Measurements from ENCODE around the gene CFAP99.
A peak's percentile ranks its signal among the peaks of the same experiment; 100 is the strongest.
"Not testable (repeated sequence)": the region's sequence is repeated elsewhere in the genome, so short reads cannot be mapped to it uniquely, and the experiment has no call there.

CFAP99 gene

DNA sequence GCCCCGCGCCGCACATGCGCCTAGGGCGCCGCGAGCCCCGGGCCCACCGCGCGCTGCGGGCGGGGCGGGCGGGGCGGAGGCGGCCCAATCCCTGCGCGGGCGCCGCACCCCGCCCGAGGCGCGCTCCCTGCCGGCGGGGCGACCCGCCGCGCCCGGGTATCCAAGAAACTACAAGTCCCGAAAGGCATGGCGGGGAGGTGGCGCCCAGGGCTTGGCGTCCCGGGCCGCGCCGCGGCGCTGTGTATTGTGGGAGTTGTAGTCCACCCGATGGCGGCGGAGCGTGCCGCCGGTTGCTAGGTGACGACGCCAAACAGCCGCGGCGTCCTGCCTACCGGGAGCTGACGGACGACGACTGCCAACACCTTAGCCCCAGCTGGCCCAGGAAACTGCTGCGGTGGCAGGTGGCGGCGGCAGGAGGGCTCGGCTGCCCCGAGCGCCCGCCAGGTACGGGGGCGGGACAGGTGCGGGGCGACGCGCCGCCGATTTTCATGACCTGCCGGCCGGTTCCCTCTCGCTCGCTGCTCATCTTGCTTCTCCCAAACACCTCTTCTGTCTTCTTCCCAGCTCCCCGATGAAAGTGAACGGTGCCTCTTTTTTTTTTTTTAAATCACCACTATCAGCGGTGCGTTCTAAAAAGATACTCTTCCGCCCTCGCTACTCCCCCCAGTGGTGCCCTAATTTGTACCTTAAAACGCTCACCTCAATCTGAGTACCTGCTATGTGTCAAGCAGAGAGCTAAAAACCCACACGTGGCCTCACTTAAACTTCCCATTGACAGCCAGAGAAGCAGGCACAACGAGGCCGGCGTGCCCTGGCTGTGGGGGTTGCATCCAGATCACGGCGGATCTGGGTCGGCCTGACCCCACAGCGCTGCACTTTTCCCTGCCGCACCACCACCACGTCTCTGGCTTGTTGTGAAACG lies at the start of gene CFAP99:
Gene CFAP99, plus strand, starts transcription at position 306 of the 922 bp plus-strand sequence.
- DNase-seq, result peak; percentile 50 to 98 (median 91)

DNA sequence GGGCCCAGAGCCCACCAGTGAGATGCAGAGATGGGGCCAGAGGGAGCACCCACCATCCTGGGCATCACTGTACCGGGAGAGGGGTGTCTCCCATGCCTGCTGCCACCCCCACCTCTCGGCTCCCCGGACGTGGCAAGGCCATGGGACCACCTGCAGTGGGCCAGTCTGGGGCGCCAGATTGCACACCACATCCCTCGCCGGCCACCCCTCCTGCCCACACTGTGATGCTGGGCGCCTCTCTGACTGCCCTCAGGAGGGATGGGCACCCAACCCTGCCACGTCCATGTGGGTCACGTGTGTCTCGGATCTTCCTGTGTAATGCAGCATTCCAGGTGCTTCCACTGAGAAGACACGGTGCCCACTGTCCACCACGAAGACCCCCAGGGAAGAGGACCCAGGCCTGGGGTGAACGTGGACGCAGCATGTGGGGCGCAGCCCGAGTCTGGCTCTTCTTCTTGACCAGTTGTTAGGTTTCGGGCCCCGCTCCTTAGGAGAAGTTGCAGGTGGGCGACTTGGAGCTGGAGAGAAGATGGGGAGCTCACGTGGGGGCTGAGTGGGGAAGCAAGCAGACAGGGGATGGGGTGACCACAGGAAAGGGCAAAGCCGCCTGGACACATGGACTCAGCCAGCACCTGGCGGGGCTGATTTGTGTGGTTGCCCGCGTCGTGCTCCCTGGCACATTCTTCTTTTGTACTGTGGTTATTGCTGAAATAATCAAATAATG lies 48.0 kb upstream of the CFAP99 start:
- DNase-seq, result no peak

- no peak for DNase-seq
Measured at GRCh38 chr4:2371765-2372487, 46.8 kb upstream of the CFAP99 start.

- no peak for DNase-seq
Measured at GRCh38 chr4:2372488-2373030, 46.2 kb upstream of the CFAP99 start.

DNA sequence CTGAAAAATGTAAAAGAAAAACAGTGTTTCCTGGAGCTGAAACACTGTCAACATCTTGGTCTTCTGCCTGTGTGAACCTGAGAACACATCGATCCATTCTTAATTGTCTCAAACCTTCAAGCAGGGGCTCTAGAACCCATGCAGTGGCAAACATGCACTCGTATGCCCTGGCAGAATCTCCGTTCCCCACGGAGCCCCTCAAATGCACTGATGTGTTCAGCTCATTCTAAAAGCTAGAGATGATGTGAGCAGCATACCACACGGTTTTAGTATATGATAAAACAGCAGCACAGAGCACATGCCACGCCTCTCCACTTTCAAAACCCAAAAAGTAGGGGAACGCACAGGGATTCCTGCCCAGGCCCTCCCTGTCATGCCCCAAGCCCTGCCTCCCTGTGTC lies 45.2 kb upstream of the CFAP99 start:
- DNase-seq, result no peak

GRCh38 chr4:2375427-2375826 lies 43.3 kb upstream of the CFAP99 start:
- no peak for DNase-seq

DNA sequence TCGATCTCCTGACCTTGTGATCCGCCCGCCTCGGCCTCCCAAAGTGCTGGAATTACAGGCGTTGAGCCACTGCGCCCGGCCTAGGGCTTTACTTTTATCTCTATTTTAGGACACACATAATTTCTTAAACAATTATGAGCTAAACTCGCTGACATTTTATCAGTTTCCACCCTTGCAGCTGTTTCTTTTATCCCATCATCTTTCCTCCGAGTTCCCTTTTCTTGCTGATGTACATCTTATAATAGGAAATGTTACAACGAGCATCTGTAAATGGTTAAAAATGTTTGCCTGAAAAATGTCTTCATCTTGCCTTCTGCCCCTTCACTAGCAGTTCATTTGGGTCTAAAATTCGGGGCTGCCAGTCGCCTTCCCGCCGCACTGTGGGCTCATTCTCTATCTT lies 41.5 kb upstream of the CFAP99 start:
- DNase-seq, result no peak

GRCh38 chr4:2378401-2378800 lies 40.4 kb upstream of the CFAP99 start:
- DNase-seq, result no peak

GRCh38 chr4:2378898-2379297 lies 39.9 kb upstream of the CFAP99 start:
- DNase-seq, result no peak

GRCh38 chr4:2380589-2380988 lies 38.2 kb upstream of the CFAP99 start:
- DNase-seq, result not testable (repeated sequence)

- DNase-seq, result not testable (repeated sequence)
Measured at GRCh38 chr4:2382769-2383202, 36.0 kb upstream of the CFAP99 start.

DNA sequence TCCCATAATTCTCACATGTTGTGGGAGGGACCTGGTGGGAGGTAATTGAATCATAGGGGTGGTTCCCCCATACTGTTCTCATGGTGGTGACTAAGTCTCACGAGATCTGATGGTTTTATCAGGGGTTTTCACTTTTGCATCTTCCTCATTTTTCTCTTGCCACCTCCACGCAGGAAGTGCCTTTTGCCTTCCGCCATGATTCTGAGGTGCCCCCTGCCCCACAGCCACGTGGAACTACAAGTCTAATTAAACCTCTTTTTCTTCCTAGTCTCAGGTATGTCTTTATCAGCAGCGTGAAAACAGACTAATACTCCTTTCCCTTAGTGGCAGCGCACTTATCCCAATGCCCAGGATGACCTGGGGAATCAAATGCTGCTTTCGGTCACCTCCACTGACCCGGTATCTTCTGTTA lies 35.5 kb upstream of the CFAP99 start:
- not testable (repeated sequence) for DNase-seq

GRCh38 chr4:2383760-2384159 lies 35.0 kb upstream of the CFAP99 start:
- DNase-seq, result no peak

DNA sequence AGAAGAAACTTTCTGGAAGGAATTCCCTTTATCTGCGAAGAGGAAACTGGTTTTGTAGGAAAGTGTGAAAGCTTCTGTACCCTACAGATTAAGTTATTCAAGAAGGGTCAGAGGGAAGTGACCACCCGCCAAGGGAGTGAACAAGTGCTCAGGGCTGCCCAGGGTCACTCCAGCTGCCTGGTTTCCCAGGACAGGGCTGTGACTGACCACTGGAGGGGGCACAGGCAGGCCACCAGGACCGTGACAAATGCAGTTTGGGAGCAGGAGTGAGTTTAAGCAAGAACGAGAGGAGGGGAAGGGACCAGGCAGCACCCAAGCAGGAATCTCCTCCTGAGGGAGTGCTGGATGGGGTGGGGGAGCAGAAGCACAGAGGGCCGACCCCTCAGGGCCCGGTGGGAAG lies 34.5 kb upstream of the CFAP99 start:
- no peak for DNase-seq

- DNase-seq, result no peak
Measured at GRCh38 chr4:2385516-2385915, 33.2 kb upstream of the CFAP99 start.

DNA sequence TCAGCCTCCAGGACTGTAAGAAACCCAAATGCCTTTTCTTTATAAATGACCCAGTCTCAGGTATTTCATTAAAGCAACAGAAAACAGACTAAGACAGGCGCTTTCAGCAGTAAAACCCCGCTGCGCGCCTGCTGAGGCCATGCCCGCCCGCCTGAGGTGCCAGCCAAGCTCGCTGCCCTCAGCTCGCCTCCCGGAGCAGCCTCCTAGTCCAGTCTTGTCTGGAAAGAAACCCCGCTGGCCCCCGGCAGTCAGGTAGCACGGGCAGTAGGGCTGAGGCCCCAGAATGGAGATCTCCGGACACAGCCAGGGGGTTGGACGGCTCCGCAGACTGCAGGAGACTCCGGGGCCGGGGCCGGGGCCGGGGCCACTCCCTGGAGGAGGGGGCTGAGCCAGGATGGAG lies 32.0 kb upstream of the CFAP99 start:
- no peak for DNase-seq

DNA sequence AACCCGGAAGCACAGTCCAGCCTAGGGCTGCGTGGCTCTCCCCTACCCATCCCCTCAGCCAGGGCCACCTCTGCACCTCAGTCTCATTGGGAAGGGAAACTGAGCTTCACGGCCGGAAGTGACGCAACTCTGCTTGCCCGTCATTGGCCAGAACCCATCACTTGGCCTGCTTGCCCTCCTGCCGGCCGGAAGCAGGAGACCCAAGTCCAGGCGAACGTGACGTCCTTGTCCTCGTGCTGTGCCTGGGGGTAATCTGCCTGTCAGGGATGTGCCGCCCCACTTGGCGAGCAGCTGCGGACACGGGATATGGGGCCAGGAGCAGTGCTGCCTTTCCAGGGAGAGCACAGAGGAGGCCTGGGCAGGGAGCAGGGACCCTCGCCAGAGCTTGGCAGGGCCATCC lies 31.5 kb upstream of the CFAP99 start:
- DNase-seq, result no peak

- no peak for DNase-seq
Measured at GRCh38 chr4:2387829-2388228, 30.9 kb upstream of the CFAP99 start.

DNA sequence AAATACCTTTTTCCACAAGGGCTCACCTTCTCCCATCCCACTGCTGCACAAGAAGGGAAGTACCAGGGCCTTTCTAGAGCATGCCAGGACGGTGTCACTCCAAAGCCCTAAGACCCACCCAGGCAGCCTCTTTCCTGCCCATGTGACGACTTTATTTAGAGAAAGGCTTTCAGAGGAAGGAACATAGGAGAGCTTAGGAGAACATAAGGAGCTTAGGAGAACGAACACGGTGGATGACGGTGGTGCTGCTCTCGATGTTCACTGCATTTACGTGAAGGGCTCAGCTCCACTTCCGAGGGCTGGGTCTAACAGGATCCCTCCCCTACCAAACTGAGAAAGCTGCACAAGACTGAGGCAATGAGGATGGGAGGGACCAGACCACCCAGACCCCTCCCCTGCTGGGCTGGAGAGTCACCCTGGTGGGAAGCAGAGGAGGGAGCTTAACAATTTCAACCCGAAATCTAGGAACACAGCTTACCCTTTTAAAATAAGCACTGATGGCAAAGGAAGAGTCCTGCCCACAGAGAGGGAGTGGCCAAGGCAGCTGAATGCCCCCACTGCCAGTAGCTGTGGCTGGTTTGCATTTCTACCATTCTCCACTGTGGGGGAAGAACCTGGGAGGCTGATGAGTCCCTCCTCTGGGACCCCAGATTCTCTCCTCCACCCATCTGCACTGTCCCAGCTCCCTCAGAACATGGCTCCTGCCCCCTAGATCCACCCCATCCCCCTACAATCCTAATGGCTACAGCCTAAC lies 30.1 kb upstream of the CFAP99 start:
- no peak for DNase-seq

- no peak for DNase-seq
Measured at GRCh38 chr4:2389691-2390090, 29.1 kb upstream of the CFAP99 start.

DNA sequence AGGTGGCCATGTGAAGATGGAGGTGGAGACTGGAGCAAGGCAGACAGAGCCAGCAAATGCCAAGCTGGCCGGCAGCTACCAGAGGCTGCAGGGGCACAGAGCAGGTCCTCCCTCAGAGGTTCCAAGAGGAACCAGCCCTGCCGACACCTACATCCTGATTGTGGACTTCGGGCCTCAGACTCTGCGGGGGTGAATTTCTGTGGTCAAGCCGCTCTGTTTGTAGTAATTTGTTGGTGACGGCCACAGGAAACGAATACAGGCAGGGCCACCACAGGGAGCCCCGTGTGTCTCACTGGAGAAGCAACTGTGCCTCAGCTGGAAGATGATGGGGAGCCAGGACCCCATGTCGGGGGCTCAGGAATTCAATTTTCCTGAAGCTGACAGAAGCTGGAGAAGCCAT lies 28.6 kb upstream of the CFAP99 start:
- no peak for DNase-seq
